NCI-H2081 treated with DMSO at 0.1 percent for 48 hours (cell line): ENCODE data around the gene RGS8.

ENCODE experiments used
- DNase-seq: peaks from one replicate; lab custom pipeline; 2025; lab: John Stamatoyannopoulos, UW

RGS8 gene

DNA sequence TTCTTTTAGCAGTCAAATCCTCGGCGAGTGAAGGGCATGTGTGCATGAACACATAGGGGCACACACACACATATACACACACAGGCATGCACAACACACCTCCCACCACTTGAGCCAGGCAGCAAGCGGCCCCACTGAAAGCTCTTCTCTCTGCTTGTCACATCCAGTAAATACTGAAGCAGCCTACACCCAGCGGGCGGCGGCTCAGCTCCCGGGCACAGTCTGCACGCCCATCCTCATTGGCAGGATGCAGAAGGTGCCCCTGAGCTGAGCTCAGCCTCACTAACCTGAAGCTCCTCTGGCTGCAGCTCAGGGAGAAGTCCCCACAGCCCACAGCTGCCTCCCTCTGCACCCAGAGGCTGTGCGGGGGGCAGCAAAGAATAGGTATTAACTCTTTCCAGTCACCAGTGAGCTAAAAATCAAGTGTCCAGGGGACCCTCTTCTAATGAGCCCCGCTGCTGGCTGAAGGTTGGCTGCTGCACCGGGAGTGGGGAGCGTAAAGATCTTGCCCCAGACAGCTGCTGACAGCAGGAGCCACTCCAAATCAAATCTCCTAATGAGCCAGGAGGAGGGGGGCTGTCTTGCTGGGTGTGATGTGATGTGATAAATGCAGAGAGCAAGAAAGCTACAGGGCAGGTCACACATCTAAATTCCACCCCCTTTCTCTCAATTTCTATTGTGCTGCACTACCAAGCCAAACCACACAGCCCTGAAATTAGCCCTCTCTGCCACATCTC lies 12.5 kb downstream of the RGS8 start:
- no peak for DNase-seq

DNA sequence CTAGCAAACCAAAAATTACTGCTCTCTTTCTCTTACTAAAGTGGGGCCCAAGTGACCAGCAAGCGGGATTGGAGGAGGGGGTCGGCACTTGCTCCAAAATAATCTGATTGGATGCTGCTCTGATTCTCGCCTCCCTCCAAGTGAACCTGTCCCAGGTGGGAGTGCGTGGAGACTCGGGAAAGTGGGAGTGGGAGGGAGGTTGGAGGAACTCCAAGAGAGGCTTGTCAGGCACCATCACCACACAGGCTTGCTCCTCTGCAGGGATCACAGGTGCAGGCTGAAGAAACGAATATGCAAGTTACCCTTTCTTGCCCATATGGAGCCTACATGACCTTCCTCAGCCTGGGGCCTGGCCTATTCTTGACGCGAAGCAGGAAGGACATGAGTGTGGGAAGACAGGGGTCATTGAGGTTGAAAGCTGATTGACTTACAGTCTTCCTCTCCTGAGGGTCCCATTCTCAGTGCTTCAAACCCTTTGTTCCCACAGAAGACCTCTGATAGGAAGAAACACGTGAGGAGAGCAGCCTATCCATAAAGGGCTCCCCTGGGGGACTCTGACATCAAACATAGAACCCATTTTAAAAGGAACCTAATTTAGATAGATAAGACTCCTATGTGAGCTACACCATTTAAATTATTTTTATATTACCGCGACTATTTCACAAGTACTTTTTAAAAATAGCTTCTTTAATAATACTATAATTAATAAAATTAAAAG lies 14.2 kb downstream of the RGS8 start:
- no peak for DNase-seq

- no peak for DNase-seq
Measured at GRCh38 chr1:182669266-182669665, 15.1 kb downstream of the RGS8 start.

DNA sequence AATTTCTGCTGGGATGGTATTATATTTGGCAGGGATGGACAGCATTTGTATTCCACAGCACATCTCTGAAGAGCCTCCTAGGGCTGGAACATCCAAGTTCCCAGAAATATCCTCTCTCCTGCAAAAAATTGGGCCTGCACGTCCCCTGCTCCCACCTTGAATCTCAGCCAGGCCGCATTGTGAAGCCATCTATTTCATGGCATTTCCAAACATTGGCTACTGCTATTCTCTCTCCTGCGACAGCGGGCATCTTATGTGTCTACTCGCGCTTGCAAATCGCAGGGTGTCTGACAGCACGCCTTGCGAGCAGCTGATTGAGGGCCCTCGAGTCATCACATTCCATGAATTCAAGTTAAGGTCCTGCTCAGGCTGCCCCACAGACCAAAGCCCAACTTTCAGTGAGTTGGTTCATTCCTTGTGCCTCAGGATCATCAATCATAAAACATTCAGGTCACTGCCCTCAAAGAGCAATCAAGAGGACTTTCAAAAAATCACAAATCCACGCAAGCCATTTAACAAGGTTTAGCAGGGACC lies 15.8 kb downstream of the RGS8 start:
- DNase-seq, result no peak

- DNase-seq, result no peak
Measured at GRCh38 chr1:182667848-182668505, 16.4 kb downstream of the RGS8 start.

- DNase-seq, result no peak
Measured at GRCh38 chr1:182666706-182667105, 17.7 kb downstream of the RGS8 start.

DNA sequence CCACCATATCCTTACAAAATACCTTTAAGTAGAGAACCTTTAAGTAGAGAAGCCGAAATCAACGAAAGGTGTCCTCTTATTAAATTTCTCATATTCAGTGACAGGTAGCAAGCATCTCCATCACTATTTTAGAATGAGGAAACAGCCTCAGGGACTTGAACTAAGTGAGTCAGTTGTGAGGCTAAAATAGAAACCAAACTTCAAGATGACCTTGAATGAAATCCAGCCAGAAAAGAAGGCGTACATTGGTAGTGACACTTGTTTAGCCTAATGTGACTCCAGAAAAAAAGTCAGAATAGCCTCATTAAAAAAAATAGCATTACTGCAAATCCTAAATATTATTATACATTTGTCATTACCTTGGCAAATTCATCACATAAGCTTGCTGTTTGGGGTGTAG lies 20.1 kb downstream of the RGS8 start:
- DNase-seq, result no peak

DNA sequence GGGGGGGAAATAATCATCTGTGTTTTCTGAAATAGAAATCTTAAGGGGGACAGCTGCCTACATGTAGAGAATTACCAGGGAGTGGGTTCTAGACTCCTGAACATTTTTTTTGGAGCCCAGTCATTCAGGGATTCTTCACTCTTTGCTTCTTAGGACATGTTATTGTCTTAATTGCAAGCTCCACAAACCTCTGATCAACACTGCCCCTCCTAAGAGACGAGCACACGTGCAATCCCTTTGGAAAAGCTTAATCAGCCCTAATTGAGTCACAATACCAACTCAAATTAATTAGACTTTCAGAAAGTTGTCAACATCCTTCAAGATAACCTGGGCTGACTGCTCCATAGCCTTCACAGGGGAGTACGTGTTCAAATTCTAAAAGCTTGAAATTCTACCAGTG lies 21.4 kb downstream of the RGS8 start:
- DNase-seq, result no peak

DNA sequence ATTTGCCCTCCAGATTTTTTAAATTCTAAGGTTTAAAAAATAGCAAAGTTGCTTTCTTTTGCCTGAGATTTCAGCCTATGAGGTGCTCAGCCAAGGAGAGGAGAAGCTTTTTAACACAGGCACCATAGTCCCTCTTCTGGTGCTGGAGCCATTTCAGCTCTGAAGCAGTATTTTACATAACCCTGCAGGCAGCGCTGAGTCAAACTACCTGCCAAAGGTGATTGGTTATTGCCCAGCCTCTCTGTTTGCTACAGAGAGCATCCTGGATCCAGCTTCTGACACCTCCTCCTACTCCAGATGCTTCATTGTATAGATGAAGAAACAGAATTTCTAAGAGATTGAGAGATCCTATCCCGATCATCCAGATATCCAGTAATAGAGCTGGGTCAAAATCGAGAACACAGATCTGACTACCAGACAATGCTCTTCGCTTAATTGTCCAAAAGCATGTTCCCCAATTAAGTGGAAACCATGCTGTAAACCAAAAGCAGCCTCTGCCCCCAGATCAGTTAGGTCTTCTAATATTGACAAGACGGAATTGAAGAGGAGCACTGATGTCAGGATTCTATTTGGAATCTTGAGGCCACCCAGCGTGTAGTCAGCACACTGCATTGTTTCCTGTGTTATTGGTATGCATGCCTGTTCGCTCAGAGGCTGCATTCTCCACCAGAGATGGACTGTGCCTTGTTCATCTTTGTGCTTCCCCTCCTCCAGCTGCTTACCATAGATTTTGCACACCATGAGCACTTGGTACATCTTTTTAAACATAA lies 22.1 kb downstream of the RGS8 start:
- DNase-seq, result no peak

DNA sequence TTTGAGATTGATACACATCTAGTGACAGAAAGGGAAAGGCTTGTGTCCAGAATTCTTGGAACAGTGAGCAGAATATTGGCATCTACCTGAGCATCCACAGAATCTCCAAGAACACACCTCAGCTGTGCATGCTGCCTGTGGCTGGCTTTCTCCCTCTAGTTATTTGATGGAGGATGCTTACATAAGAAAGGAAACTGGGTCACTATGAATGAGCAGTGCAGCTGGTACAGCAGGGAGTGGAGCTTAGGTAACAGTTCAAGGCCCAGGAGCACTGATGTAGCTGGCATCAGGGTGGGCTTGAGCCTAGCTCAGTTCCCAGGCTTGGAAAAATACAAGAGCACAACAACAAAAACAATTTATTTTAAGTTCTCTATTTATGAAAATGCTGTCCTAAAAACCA lies 26.3 kb downstream of the RGS8 start:
- no peak for DNase-seq

- no peak for DNase-seq
Measured at GRCh38 chr1:182656842-182657397, 27.5 kb downstream of the RGS8 start.

- DNase-seq, result no peak
Measured at GRCh38 chr1:182653986-182654385, 30.4 kb downstream of the RGS8 start.

DNA sequence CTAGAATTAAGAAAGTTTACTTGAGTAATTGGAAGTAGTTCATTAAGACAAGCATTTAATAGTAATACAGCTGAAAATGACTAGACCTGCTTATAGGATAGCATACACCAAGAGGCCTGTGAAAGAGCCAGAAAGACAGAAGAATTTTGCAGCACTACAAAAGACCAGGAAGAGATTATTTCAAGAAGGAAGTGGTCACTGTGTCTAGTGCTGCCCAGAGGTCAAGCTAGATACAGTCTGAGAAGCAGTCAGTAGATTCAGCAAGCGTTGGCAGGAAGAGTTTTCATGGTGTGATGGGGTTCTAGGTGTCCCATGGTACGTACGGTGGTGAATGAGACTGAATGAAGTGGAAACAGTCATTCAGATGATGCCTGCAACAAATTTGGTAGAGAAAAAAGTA lies 31.5 kb downstream of the RGS8 start:
- no peak for DNase-seq

DNA sequence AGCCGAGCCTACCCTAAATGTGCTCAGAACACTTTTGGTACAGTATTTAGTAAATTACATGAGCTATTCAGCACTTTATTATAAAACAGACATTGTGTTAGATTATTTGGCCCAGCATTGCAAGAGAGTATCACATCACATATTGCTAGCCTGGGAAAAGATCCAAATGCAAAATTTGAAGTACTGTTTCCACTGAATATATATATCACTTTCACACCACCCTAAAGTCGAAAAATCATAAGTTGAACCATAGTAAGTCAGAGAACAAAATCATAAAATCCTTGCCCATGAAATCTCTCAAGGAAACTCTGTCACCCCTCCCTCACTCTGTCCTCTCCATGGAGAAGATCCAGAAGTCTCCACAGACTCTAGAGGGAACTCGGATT lies 33.1 kb downstream of the RGS8 start:
- DNase-seq, result no peak

GRCh38 chr1:182650678-182651338 lies 33.6 kb downstream of the RGS8 start:
- no peak for DNase-seq

DNA sequence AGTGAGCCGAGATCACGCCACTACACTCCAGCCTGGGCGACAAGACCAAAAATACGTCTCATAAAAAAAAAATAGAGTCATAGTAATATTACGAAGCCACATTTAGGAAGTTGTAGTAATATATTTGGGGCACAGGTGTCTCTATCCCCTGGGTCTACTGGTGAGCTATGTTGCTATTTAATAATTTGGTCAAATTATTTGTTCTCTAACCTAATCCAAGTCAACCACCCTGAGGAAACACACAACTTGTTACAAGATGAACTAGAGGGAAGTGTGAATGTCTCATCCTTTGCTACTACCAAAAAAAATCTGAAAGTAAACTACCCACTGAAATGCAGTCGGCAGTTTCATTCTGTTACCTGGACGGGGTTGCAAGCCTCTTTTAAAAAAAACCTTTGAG lies 35.3 kb downstream of the RGS8 start:
- DNase-seq, result no peak

GRCh38 chr1:182646739-182647138 lies 37.6 kb downstream of the RGS8 start:
- DNase-seq, result no peak

DNA sequence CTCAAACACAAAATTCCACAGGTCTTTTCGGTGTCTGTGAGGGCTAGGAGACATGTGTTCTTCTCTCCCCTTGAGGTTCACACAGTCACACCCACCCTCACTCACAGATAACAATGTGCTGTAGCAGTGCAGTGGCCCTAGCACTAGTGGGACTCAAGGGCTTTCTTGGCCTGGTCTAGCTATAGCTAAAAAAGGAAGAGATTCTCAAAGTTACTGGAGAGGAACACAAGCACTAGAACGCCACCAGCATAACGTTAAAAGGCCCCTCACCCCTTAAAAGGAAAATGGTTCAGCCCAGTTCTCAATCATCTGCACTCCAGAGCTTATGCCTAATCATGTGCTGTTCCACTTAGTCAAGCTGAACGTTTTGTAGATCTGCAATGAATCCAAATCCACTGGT lies 39.5 kb downstream of the RGS8 start:
- DNase-seq, result no peak

DNA sequence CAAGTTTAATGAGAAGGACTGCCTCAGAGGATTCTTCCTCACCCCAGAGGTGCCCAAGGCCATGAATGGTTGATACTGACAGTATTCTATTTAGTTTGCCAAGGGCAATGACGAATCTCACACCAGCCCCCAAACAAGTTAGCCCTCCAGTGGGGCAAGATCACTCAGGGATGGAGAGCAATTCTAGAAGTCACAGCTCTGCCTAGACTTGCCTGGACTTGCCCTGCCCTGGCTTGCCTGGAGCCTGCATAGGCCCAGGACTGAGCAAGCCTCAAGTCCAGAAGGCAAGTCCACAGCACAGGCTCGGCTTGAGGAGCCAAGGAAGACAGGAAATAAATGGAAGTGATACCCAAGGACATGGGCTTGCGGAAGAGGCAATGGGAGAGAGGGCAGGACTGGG lies 40.7 kb downstream of the RGS8 start:
- DNase-seq, result no peak

- no peak for DNase-seq
Measured at GRCh38 chr1:182642461-182642860, 41.9 kb downstream of the RGS8 start.

- DNase-seq, result no peak
Measured at GRCh38 chr1:182641561-182641960, 42.8 kb downstream of the RGS8 start.
